Neural cell (in vitro differentiated cells): ENCODE measurements around the gene ZBP1. TPM values are rescaled to one million over a fixed set of nuclear protein-coding genes. Genes with fewer than 3 reads are reported as not detected.

Experiments used
- H2AFZ ChIP-seq: fragments of 200-600, 300-800 bp; sonication (generic), shearing (Covaris generic); 2 replicates; pipeline ENCODE4 v1.6.0; 2014; ENCODE audit warnings: low read depth, mild to moderate bottlenecking, antibody characterized with exemption, low read length, moderate library complexity
- H3F3A ChIP-seq: fragments of 200-600 bp; shearing (Covaris generic); 2 replicates; pipeline ENCODE4 v1.6.1; 2016; ENCODE audit warnings: mild to moderate bottlenecking, moderate library complexity, mixed read lengths, antibody characterized with exemption, low read length; ENCODE audit not compliant: insufficient read depth, poor library complexity, severe bottlenecking
- H3K27ac ChIP-seq: fragments of 200-600, 300-800 bp; sonication (generic), shearing (Covaris generic); 2 replicates; pipeline ENCODE4 v1.5.1; 2014; ENCODE audit warnings: mild to moderate bottlenecking, low read length, moderate library complexity
- H3K27me3 ChIP-seq: fragments of 300-800, 200-600 bp; sonication (generic), shearing (Covaris generic); 2 replicates; pipeline ENCODE4 v1.6.0; 2014; ENCODE audit warnings: mild to moderate bottlenecking, low read depth, low read length, moderate library complexity; ENCODE audit not compliant: insufficient read depth
- H3K36me3 ChIP-seq: fragments of 300-800, 200-600 bp; sonication (generic), shearing (Covaris generic); 2 replicates; pipeline ENCODE4 v1.5.1; 2014; ENCODE audit warnings: mild to moderate bottlenecking, antibody characterized with exemption, low read length, moderate library complexity; ENCODE audit not compliant: insufficient read depth
- H3K4me2 ChIP-seq: fragments of 300-800, 200-600 bp; sonication (generic), shearing (Covaris generic); 2 replicates; pipeline ENCODE4 v1.6.0; 2014; ENCODE audit warnings: mild to moderate bottlenecking, low read length
- H3K4me3 ChIP-seq: fragments of 300-800, 200-600 bp; sonication (generic), shearing (Covaris generic); 2 replicates; pipeline ENCODE4 v1.5.1; 2014; ENCODE audit warnings: mild to moderate bottlenecking, low read length, moderate library complexity
- H3K79me2 ChIP-seq: fragments of 200-600 bp; shearing (Covaris generic); replicated peaks from 2 replicates; pipeline ENCODE4 v1.6.0; 2014; ENCODE audit warnings: mild to moderate bottlenecking, low read length, moderate library complexity; ENCODE audit not compliant: insufficient read depth
- H3K9ac ChIP-seq: fragments of 300-800, 200-600 bp; sonication (generic), shearing (Covaris generic); 2 replicates; pipeline ENCODE4 v1.6.1; 2016; ENCODE audit warnings: mild to moderate bottlenecking, low read length, mixed read lengths
- H3K9me2 ChIP-seq: fragments of 200-600 bp; shearing (Covaris generic); 2 replicates; pipeline ENCODE4 v1.6.1; 2016; ENCODE audit warnings: mild to moderate bottlenecking, low read length, mixed read lengths; ENCODE audit not compliant: insufficient read depth
- H3K9me3 ChIP-seq: fragments of 200-600, 300-800 bp; sonication (generic), shearing (Covaris generic); 2 replicates; pipeline ENCODE4 v1.6.1; 2016; ENCODE audit warnings: mild to moderate bottlenecking, mixed run types, low read length, moderate library complexity, mixed read lengths
- H4K20me1 ChIP-seq: fragments of 200-600 bp; shearing (Covaris generic); 2 replicates; pipeline ENCODE4 v1.6.1; 2016; ENCODE audit warnings: mild to moderate bottlenecking, mixed run types; ENCODE audit not compliant: insufficient read depth
- EP300 ChIP-seq: fragments of 450-650 bp; conservative IDR thresholded peaks from 2 replicates; pipeline ENCODE4 v1.6.1; 2014; ENCODE audit warnings: antibody characterized with exemption, mild to moderate bottlenecking, moderate library complexity; ENCODE audit not compliant: poor library complexity, severe bottlenecking
- EZH2 ChIP-seq: fragments of 200-600, 300-800 bp; shearing (Covaris generic), sonication (generic); IDR thresholded peaks from 2 replicates; pipeline ENCODE4 v1.6.1; 2014; ENCODE audit warnings: antibody characterized with exemption, low read length, borderline replicate concordance, mild to moderate bottlenecking; ENCODE audit not compliant: insufficient read depth, poor library complexity, severe bottlenecking
- MXI1 ChIP-seq: fragments of 450-650 bp; conservative IDR thresholded peaks from 2 replicates; pipeline ENCODE4 v1.6.1; 2014; ENCODE audit warnings: antibody characterized with exemption, mild to moderate bottlenecking; ENCODE audit not compliant: poor library complexity, severe bottlenecking
- POLR2AphosphoS5 ChIP-seq: IDR thresholded peaks from 2 replicates; pipeline ENCODE4 v1.6.1; 2012
- RAD21 ChIP-seq: fragments of 450-650 bp; conservative IDR thresholded peaks from 2 replicates; pipeline ENCODE4 v1.6.1; 2014; ENCODE audit warnings: antibody characterized with exemption, mild to moderate bottlenecking, moderate library complexity
- SMC3 ChIP-seq: fragments of 450-650 bp; conservative IDR thresholded peaks from 2 replicates; pipeline ENCODE4 v1.6.1; 2014; ENCODE audit warnings: antibody characterized with exemption, mild to moderate bottlenecking, moderate library complexity; ENCODE audit not compliant: poor library complexity
- TAF1 ChIP-seq: IDR thresholded peaks from 2 replicates; pipeline ENCODE4 v1.6.1; 2012; ENCODE audit warnings: low read depth
- polyA plus RNA-seq: library from polyadenylated mRNA; depleted of rRNA; stranded (reverse); fragments of >200 nt; gene quantifications from 2 replicates; pipeline ENCODE4 v1.2.3, GENCODE V29; 2014
- TF ChIP-seq, protein P1 (sequence below): fragments of 450-650 bp; IDR thresholded peaks from 2 replicates; pipeline ENCODE4 v1.5.1; 2014; ENCODE audit warnings: antibody characterized with exemption, mild to moderate bottlenecking, moderate library complexity; ENCODE audit not compliant: poor library complexity, severe bottlenecking
- TF ChIP-seq, protein P2 (sequence below): IDR thresholded peaks from 2 replicates; pipeline ENCODE4 v1.6.1; 2012; ENCODE audit warnings: borderline replicate concordance

ZBP1 gene
- polyA plus RNA-seq, 1 donor from 2014 or later: not detected

DNA sequence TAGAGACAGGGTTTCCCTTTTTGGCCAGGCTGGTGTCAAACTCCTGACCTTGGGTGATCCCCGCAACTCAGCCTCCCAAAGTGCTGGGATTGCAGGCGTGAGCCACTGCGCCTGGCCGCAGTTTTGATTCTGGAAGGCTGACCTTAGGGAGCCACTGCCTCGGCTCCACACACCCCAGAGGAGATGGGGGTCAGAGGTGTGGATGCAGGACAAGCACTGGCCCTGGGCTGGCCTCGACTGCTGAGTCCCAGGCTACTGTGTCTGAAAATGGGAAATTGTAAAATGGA lies 1.5 kb downstream of the ZBP1 start (continued):
- no peak for TF ChIP-seq RAD21
- no peak for TF ChIP-seq POLR2AphosphoS5

DNA sequence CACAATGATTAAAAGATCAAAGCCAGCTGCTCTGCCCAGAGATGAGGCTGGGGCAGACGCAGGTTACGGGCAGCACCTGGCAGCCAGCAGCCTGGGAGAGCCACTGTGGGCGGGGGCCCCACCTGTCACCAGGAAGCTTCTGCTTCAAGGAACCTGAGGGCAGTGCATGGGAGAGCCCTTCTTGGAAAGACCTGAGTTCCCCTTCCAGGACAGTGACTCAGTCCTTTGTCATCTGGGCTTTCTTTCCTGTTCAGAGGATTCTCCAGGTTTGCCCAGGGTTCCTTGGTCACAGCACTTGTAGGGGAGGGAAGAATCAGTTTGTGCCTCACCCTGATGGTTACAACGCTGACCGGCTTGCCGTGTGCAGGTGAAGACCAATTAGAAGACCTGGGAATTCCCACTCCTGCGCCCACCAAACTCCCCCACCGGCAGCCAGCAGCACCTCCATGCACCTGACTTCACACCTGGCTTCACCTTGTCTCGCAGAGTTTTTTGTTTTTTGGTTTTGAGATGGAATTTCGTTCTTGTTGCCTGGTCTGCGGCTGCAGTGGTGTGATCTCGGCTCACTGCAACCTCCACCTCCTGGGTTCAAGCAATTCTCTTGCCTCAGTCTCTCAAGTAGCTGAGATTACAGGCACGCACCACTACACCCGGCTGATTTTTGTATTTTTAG lies 2.0 kb downstream of the ZBP1 start:
- no peaks in the 10 kb centered on the region for H3F3A ChIP-seq
- no peaks in the 10 kb centered on the region for H4K20me1 ChIP-seq
- H3K27me3 ChIP-seq: no peaks in the 10 kb centered on the region
- H3K27ac ChIP-seq: no peak overlapping the region
- no peaks in the 10 kb centered on the region for H3K9me3 ChIP-seq
- no peaks in the 10 kb centered on the region for H3K36me3 ChIP-seq
- H3K9ac ChIP-seq: no peak overlapping the region
- no peaks in the 10 kb centered on the region for H3K79me2 ChIP-seq
- TF ChIP-seq EP300: no peak
- TF ChIP-seq MXI1: no peak
- TF ChIP-seq SMC3: no peak
- H3K4me2 ChIP-seq: no peak overlapping the region
- no peak overlapping the region for H3K4me3 ChIP-seq
- H2AFZ ChIP-seq: no peak overlapping the region
- H3K9me2 ChIP-seq: no peaks in the 10 kb centered on the region

DNA sequence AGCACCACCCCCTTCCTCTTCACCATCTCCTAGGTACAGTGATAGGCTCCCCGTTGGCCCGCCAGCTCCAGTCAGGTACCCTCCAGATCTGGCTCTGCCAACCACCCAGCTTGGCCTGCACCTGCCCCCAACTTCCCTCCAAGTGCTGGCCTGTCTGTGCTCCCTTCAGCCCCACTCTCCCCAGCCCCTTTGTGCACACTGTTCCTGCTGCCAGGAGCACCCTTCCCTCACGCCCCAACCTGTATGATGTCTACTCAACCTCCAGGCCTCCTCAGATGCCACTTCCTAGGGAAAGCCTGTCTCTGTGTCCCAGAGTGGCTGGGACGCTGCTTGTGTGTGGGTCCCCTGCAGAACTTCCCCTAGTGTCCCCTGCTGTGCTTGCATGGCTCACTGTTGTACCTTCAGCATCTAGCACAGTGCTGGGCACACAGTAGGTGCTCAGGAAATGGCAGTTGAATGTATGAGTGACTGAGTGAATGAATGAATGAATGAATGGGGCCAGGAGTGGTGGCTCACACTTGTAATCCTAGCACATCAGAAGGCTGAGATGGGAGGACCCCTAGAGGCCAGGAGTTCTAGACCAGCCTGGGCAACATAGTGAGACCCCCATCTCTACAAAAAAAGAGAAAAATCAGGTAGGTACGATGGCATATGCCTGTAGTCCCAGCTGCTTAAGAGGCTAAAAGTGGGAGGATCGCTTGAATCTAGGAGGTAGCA lies 3.0 kb downstream of the ZBP1 start:
- Histone ChIP-seq H3K9ac (no peak overlapping the region), H3K27me3 (no peaks in the 10 kb centered on the region), H3K79me2 (no peaks in the 10 kb centered on the region), H3K4me3 (no peak overlapping the region), H3F3A (no peaks in the 10 kb centered on the region), H3K36me3 (no peaks in the 10 kb centered on the region), H3K9me3 (no peaks in the 10 kb centered on the region), H2AFZ (no peak overlapping the region), H3K27ac (no peak overlapping the region), H3K9me2 (no peaks in the 10 kb centered on the region), H4K20me1 (no peaks in the 10 kb centered on the region), H3K4me2 (no peak overlapping the region)
- TF ChIP-seq MXI1: no peak
- no peak for TF ChIP-seq RAD21
- TF ChIP-seq TAF1: no peak
- TF ChIP-seq, protein P1, sequence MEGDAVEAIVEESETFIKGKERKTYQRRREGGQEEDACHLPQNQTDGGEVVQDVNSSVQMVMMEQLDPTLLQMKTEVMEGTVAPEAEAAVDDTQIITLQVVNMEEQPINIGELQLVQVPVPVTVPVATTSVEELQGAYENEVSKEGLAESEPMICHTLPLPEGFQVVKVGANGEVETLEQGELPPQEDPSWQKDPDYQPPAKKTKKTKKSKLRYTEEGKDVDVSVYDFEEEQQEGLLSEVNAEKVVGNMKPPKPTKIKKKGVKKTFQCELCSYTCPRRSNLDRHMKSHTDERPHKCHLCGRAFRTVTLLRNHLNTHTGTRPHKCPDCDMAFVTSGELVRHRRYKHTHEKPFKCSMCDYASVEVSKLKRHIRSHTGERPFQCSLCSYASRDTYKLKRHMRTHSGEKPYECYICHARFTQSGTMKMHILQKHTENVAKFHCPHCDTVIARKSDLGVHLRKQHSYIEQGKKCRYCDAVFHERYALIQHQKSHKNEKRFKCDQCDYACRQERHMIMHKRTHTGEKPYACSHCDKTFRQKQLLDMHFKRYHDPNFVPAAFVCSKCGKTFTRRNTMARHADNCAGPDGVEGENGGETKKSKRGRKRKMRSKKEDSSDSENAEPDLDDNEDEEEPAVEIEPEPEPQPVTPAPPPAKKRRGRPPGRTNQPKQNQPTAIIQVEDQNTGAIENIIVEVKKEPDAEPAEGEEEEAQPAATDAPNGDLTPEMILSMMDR: no peak
- TF ChIP-seq EZH2: no peak
- TF ChIP-seq, protein P2, sequence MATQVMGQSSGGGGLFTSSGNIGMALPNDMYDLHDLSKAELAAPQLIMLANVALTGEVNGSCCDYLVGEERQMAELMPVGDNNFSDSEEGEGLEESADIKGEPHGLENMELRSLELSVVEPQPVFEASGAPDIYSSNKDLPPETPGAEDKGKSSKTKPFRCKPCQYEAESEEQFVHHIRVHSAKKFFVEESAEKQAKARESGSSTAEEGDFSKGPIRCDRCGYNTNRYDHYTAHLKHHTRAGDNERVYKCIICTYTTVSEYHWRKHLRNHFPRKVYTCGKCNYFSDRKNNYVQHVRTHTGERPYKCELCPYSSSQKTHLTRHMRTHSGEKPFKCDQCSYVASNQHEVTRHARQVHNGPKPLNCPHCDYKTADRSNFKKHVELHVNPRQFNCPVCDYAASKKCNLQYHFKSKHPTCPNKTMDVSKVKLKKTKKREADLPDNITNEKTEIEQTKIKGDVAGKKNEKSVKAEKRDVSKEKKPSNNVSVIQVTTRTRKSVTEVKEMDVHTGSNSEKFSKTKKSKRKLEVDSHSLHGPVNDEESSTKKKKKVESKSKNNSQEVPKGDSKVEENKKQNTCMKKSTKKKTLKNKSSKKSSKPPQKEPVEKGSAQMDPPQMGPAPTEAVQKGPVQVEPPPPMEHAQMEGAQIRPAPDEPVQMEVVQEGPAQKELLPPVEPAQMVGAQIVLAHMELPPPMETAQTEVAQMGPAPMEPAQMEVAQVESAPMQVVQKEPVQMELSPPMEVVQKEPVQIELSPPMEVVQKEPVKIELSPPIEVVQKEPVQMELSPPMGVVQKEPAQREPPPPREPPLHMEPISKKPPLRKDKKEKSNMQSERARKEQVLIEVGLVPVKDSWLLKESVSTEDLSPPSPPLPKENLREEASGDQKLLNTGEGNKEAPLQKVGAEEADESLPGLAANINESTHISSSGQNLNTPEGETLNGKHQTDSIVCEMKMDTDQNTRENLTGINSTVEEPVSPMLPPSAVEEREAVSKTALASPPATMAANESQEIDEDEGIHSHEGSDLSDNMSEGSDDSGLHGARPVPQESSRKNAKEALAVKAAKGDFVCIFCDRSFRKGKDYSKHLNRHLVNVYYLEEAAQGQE: no peak
